Transverse colon (tissue), 3 donors: ENCODE data around the gene DLG2.

Experiments
- CTCF ChIP-seq, 5 experiments: fragments of 200-600 bp in 3 of 5; fragments of 450-650 bp in 2 of 5; sonication (generic) in 3 of 5; IDR thresholded peaks; 1 replicate in 2 of 5; 2 replicates in 3 of 5; pipeline ENCODE4 v1.5.1; 2016 to 2017; ENCODE audit warnings: antibody characterized with exemption in 5 of 5, inconsistent platforms in 3 of 5, mild to moderate bottlenecking in 2 of 5, moderate library complexity in 1 of 5
- POLR2A ChIP-seq: fragments of 450-650 bp; IDR thresholded peaks from one replicate; pipeline ENCODE4 v1.6.1; 2016; ENCODE audit warnings: antibody characterized with exemption, mild to moderate bottlenecking, moderate library complexity

GRCh38 chr11:83923961-83924360 lies 1703.2 kb downstream of the DLG2 start:
- TF ChIP-seq POLR2A (no peak), CTCF (IDR thresholded peaks at IDR 0.05) (no peak)
